T-cell (primary cell): Measurements from ENCODE around the gene TADA3. TPM values are rescaled to one million over a fixed set of nuclear protein-coding genes. Genes with fewer than 3 reads are reported as not detected.

Experiments used
- ATAC-seq, 4 experiments: fragments of 200-7000 bp in 3 of 4; fragments of 150-1000 bp in 1 of 4; cut with Tn5 transposase; replicated peaks in 1 of 4; 1 replicate in 3 of 4; 2 replicates in 1 of 4; pipeline ENCODE4 v1.10.0; 2021; ENCODE audit warnings: moderate library complexity in 3 of 4, mild to moderate bottlenecking in 2 of 4, moderate number of reproducible peaks in 1 of 4
- CTCF ChIA-PET, 2 donors: fragments of 300-600 bp; sonication (Branson Sonifier 250); formaldehyde crosslinking; loops; one replicate each; lab custom pipeline; 2022; ENCODE audit warnings: antibody characterized with exemption in 2 of 2; lab: Charles Lee
- POLR2A ChIA-PET, 2 donors: fragments of 300-600 bp; sonication (Branson Sonifier 250); formaldehyde crosslinking; loops; one replicate each; lab custom pipeline; 2022; ENCODE audit warnings: antibody characterized with exemption in 2 of 2; lab: Charles Lee
- DNase-seq, 35 experiments: peaks; one replicate each; pipeline versions ENCODE4 v3.0.0 to v3.0.0-alpha.2; 2013 to 2023
- H3K27ac ChIP-seq: one replicate; pipeline ENCODE4 v1.5.1; 2013; ENCODE audit warnings: low read length
- H3K27me3 ChIP-seq, 2 experiments: replicated peaks in 1 of 2; 1 replicate in 1 of 2; 2 replicates in 1 of 2; pipeline versions ENCODE4 v1.6.1 to v1.7.0; 2013; ENCODE audit warnings: low read length in 1 of 2, mixed read lengths in 1 of 2; ENCODE audit not compliant: control insufficient read depth in 2 of 2, insufficient read depth in 2 of 2; ENCODE audit errors: extremely low read depth in 1 of 2
- H3K36me3 ChIP-seq, 2 donors: 1 replicate in 1 of 2; 2 replicates in 1 of 2; pipeline versions ENCODE4 v1.6.1 to v1.7.0; 2013; ENCODE audit warnings: low read length in 1 of 2; ENCODE audit not compliant: control insufficient read depth in 2 of 2, insufficient read depth in 1 of 2; ENCODE audit errors: extremely low read depth in 1 of 2
- H3K4me1 ChIP-seq, 2 experiments: 1 replicate in 1 of 2; 2 replicates in 1 of 2; pipeline versions ENCODE4 v1.6.1 to v1.7.0; 2013; ENCODE audit warnings: low read length in 2 of 2, mixed read lengths in 1 of 2; ENCODE audit not compliant: insufficient read depth in 2 of 2, control insufficient read depth in 1 of 2; ENCODE audit errors: extremely low read depth in 1 of 2
- H3K4me3 ChIP-seq, 2 donors: 1 replicate in 1 of 2; 2 replicates in 1 of 2; pipeline versions ENCODE4 v1.5.1 to v1.7.0; 2013; ENCODE audit warnings: mild to moderate bottlenecking in 2 of 2, low read length in 1 of 2, moderate library complexity in 1 of 2; ENCODE audit not compliant: control insufficient read depth in 1 of 2; ENCODE audit errors: extremely low read depth in 1 of 2
- H3K9me3 ChIP-seq: 2 replicates; pipeline ENCODE4 v1.7.0; 2013
- H3K27ac Mint-ChIP-seq, 2 donors: one replicate each; pipeline ENCODE4 v1.8.0; 2020 to 2021; ENCODE audit warnings: mild to moderate bottlenecking in 2 of 2, mixed read lengths in 2 of 2
- H3K27me3 Mint-ChIP-seq, 2 donors: one replicate each; pipeline ENCODE4 v1.8.0; 2021 to 2022; ENCODE audit warnings: mixed read lengths in 2 of 2
- H3K36me3 Mint-ChIP-seq: one replicate; pipeline ENCODE4 v1.8.0; 2021; ENCODE audit warnings: mixed read lengths
- H3K4me1 Mint-ChIP-seq, 3 donors: one replicate each; pipeline ENCODE4 v1.8.0; 2020 to 2022; ENCODE audit warnings: mixed read lengths in 3 of 3, mild to moderate bottlenecking in 1 of 3
- H3K4me3 Mint-ChIP-seq, 3 donors: one replicate each; pipeline ENCODE4 v1.8.0; 2020 to 2022; ENCODE audit warnings: mild to moderate bottlenecking in 3 of 3, mixed read lengths in 3 of 3, moderate library complexity in 3 of 3
- H3K9me3 Mint-ChIP-seq, 3 donors: one replicate each; pipeline ENCODE4 v1.8.0; 2020 to 2022; ENCODE audit warnings: mixed read lengths in 3 of 3
- WGBS: methylation state at CpG from one replicate; pipeline ENCODE4 v1.1.5; 2013; ENCODE audit warnings: missing lambda C conversion rate; ENCODE audit not compliant: insufficient coverage; 5-methylcytosine and 5-hydroxymethylcytosine counted together
- total RNA-seq, 35 experiments: library from RNA in 6 of 35; stranded (reverse) in 6 of 35; fragments of 120-200 nt in 1 of 35; gene quantifications; one replicate each; pipeline versions ENCODE4 v1.2.1 to v1.2.4 and lab custom pipeline; 2013 to 2026

The TADA3 gene
- total RNA-seq, 5 donors from 2014 or later (not counting 1 experiment from before 2014, with no cell fraction given), result 29.1 to 46.5 (median 41.1) TPM

GRCh38 chr3:9730657-9731205 lies 61.5 kb downstream of the TADA3 start:
- Histone ChIP-seq H3K9me3 (no peaks in the 10 kb centered on the region), H3K27me3 (no peaks in the 10 kb centered on the region), H3K27ac (peak overlapping the region; percentile 50), H3K36me3 (peaks cover 0 to 19% of the 10 kb centered on the region in 2 donors), H3K4me1 (peaks cover 15 to 50% of the 10 kb centered on the region in 2 experiments), H3K4me3 (peak overlapping the region; percentile 66 to 68)
- DNase-seq, result peak in 1 of 35 experiments; percentile 8
- 3% methylated on average over 15 of the region's 17 CpGs for WGBS
- Mint-ChIP-seq H3K9me3 (no peaks in the 10 kb centered on the region), H3K27ac (peak overlapping the region; percentile 93 to 98), H3K27me3 (no peaks in the 10 kb centered on the region), H3K4me3 (peak overlapping the region; percentile 83 to 90 (median 87)), H3K36me3 (peaks cover 18% of the 10 kb centered on the region), H3K4me1 (peaks cover 56 to 65% (median 62%) of the 10 kb centered on the region in 3 donors)
- ATAC-seq, result peak; percentile 31 to 49 (median 37)
- POLR2A ChIA-PET, result interaction anchor here in 1 of 2 donors (0.8 kb wide), 1 partner anchor 335 kb away, joined by 9 read pairs; no protein-coding TSS in a partner anchor
- CTCF ChIA-PET, result interaction anchor here (0.6 to 1.6 kb wide), 6 partner anchors 15 to 353 kb away, joined by 3 to 4 read pairs (median 4); partner anchors contain the start of genes ARPC4 (in 1 of the 2) and MTMR14 (in 1 of the 2)

Other genes starting within 250 kb of the TADA3 start
- not detected for gene LHFPL4, start 238.7 kb downstream of the TADA3 start, total RNA-seq
- gene MTMR14, start 143.0 kb downstream of the TADA3 start, total RNA-seq, result 10 to 100 TPM; 63.6 to 80.4 (median 71.2) TPM
- gene CPNE9, start 88.6 kb downstream of the TADA3 start, total RNA-seq, result 1 to 10 TPM in 1 of 5 donors, under 1 TPM in 3, not detected in 1; 0.19 to 1.5 (median 0.24) TPM
- 10 to 100 TPM; 28.6 to 46.3 (median 39.0) TPM for gene BRPF1, start 60.7 kb downstream of the TADA3 start, total RNA-seq
- gene OGG1, start 42.5 kb downstream of the TADA3 start, total RNA-seq, result 10 to 100 TPM; 18.3 to 41.3 (median 38.1) TPM
- gene CAMK1, start 22.5 kb downstream of the TADA3 start, total RNA-seq, result 1 to 10 TPM; 1.1 to 1.7 (median 1.3) TPM
- 100 to 1,000 TPM; 144 to 160 (median 147) TPM for gene ARPC4, start 609 bp upstream of the TADA3 start, total RNA-seq
- gene TTLL3, start 17.8 kb upstream of the TADA3 start, total RNA-seq, result 10 to 100 TPM; 59.8 to 94.9 (median 67.4) TPM
- gene RPUSD3, start 51.5 kb upstream of the TADA3 start, total RNA-seq, result 10 to 100 TPM; 23.6 to 70.5 (median 64.7) TPM
- under 1 TPM in 1 of 5 donors, not detected in 4; 0.66 TPM for gene CIDEC, start 87.8 kb upstream of the TADA3 start, total RNA-seq
- gene JAGN1, start 98.1 kb upstream of the TADA3 start, total RNA-seq, result 10 to 100 TPM; 16.9 to 28.6 (median 23.7) TPM
- 1 to 10 TPM in 4 of 5 donors, under 1 TPM in 1; 0.68 to 5.1 (median 1.9) TPM for gene IL17RE, start 110.4 kb upstream of the TADA3 start, total RNA-seq
- gene IL17RC, start 124.6 kb upstream of the TADA3 start, total RNA-seq, result 1 to 10 TPM in 2 of 5 donors, under 1 TPM in 3; 0.54 to 1.2 (median 0.80) TPM
- 10 to 100 TPM; 23.0 to 55.2 (median 48.0) TPM for gene CRELD1, start 141.4 kb upstream of the TADA3 start, total RNA-seq
- 10 to 100 TPM in 2 of 5 donors, 1 to 10 TPM in 3; 6.6 to 10.5 (median 9.2) TPM for gene PRRT3, start 159.9 kb upstream of the TADA3 start, total RNA-seq
- gene EMC3, start 194.4 kb upstream of the TADA3 start, total RNA-seq, result 10 to 100 TPM; 33.8 to 47.7 (median 36.6) TPM
- 10 to 100 TPM; 15.4 to 22.5 (median 18.2) TPM for gene FANCD2, start 234.0 kb upstream of the TADA3 start, total RNA-seq